GM21515 (cell line): ENCODE measurements around the gene PDK4.
"Not testable (repeated sequence)": the region's sequence is repeated elsewhere in the genome, so short reads cannot be mapped to it uniquely, and the experiment has no call there.

ENCODE experiments used
- ATAC-seq: cut with Tn5 transposase; IDR thresholded peaks from one replicate; pipeline ENCODE4 v1.9.1; 2021; ENCODE audit not compliant: unreplicated experiment

Gene PDK4

GRCh38 chr7:95605275-95605674, 9.0 kb upstream of the PDK4 start:
- ATAC-seq: no peak

DNA sequence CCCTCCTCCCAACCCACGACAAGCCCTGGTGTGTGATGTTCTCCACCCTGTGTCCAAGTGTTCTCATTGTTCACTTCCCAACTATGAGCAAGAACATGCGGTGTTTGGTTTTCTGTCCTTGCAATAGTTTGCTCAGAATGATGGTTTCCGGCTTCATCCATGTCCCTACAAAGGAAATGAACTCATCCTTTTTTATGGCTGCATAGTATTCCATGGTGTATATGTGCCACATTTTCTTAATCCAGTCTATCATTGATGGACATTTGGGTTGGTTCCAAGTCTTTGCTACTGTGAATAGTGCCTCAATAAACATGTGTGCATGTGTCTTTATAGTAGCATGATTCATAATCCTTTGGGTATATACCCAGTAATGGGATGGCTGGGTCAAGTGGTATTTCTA, 8.5 kb upstream of the PDK4 start:
- not testable (repeated sequence) for ATAC-seq

GRCh38 chr7:95604397-95604796, 8.1 kb upstream of the PDK4 start:
- not testable (repeated sequence) for ATAC-seq

DNA sequence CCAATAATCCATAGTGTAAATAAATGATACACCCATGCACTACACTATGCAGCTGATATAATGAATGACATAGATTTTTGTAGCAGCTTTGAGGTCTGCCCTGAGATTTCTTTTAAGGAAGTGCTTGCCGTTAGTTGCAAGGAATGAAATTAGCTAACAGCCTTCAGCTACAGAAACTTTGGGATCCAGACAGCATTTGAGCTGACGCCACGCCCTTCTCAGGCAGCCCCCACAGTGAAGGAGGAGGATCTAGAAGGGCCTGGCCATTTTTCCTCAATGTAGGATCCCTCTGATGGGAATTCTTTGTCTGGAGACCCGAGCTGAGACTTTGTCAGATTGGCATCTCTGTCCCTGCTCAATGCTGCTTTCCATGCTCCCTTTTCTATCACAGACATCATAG, 6.1 kb upstream of the PDK4 start:
- no peak for ATAC-seq

DNA sequence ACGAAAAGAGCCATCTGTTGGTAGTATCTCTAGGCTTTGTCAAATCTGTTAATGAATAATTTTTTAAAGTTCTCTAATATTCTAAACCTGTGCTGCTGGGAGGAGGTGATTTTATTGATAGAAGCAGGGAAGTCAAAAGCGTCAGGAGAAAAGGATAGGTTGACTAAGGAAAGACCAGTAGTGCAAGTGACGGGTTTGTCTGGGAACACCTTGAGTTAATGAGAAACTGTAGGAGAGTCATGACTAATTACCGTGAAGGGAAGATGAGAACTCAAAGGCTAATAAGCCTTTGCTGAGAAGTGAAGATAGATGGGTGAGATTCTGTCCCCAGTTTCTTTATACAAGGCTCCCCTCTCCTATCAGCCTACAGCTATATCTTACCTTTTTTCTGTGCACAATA, 5.0 kb upstream of the PDK4 start:
- ATAC-seq: no peak

- no peak for ATAC-seq
Observed at GRCh38 chr7:95599069-95599468, 2.8 kb upstream of the PDK4 start.

- ATAC-seq: no peak
Observed at GRCh38 chr7:95598511-95598910, 2.2 kb upstream of the PDK4 start.

DNA sequence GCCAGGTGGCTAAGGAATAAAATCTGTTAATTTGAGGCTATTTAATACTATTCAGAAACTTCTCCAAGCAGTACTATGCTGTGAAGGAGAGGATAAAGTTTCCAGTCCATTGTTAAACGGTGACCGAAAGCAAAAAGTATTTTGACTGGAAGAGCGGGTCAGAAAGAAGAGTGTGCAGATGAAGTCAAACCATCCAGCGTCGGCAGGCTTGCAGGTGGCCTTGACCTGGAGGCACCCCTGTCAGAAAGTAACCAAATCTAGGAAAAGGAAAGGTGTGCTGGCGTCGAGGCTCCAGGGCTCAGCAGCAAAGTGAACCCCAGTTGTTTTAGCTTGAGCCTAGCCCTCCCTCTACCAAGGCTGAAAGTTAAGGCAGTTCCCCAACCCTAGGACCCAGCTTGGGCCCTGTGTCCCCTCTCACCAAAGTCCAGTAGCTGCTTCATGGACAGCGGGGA, 544 bp downstream of the PDK4 start:
- no peak for ATAC-seq

DNA sequence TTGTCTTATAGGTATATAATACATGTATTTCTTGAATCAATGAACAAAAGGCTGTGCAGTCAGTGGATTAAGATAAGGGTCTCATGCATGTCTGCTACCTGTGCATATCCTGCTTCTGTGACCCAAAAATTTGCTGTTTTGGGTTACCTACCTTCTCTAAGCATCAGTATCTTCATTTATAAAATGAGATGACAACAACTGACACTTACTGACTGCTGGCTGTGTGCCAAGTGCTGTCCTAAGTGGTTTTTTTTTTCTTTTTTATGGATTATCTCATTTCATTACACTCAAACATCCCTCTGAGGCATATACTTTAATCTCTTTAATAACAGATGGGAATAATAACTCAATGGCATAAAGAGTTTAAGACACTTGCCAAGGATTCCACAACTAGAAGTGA, 2.1 kb downstream of the PDK4 start:
- ATAC-seq: no peak

- no peak for ATAC-seq
Observed at GRCh38 chr7:95593343-95593742, 3.0 kb downstream of the PDK4 start.

- no peak for ATAC-seq
Observed at GRCh38 chr7:95592570-95592969, 3.7 kb downstream of the PDK4 start.

DNA sequence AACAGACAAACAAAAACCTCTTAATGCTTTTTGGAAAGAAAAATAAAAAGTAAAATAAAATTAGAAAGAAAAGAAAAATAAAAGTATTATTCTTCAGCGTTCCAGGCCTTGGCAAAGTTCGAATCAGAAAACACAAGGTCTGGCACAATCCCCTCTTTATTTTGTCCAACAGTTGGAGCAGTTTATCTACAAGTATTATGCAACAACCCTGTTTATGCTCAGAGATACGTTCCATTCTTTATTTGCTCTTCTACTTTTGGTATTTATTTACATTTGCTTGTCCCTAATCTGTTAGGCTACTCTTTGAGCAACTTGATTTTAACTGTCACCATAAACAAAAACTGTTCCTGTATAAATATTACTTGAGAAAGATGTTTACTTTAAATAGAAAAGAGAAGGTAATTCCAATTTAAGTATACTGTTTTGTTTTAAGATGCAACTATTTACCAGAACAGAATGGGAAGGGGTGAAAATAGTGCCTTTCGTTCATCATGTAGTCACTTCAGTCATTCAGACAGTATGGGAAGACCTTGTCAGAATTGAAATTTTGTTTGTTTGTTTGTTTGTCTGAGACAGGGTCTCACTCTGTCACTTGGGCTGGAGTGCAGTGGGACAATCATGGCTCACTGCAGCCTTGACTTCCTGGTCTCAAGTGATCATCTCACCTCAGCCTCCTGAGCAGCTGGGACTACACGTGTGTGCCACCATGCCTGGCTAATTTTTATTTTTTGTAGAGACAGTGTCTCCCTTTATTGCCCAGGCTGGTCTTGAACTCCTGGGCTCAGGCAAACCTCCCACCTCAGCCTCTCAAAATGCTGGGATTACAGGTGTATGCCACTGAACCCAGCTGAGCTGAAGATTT, 5.7 kb downstream of the PDK4 start:
- ATAC-seq: no peak

- no peak for ATAC-seq
Observed at GRCh38 chr7:95589766-95590165, 6.5 kb downstream of the PDK4 start.

GRCh38 chr7:95589031-95589430, 7.3 kb downstream of the PDK4 start:
- no peak for ATAC-seq

DNA sequence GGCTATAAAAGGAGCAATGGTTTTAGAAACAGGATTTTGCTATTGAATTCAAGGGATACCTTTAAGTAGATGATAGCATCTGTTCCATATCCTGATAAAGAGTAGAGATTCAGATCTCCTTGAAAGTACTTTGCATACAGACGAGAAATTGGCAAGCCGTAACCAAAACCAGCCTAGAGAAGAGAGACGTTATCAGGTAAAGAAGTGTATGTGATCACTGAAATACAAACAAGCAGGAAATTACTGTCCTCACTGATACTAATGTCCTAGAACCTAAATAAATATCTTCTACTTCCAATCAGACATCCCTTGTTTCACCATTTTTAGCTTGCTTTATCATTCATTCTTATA, 9.4 kb downstream of the PDK4 start:
- no peak for ATAC-seq

DNA sequence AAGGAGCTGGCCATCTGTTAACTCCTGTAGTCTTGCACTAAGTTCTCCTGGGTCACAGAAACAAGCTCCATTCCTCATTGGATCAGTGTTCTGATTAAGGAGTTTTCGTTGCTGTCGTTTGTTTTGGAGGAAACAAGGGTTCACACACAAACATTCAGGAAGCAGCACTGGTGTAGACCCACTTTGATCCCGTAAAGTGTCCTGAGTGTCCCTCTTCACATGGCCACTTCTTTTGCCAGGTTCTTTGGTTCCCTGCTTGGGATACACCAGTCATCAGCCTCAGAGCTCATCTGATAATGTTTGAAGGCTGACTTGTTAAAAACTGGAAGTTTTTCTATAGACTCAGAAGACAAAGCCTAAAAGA, 10.9 kb downstream of the PDK4 start:
- ATAC-seq: no peak

DNA sequence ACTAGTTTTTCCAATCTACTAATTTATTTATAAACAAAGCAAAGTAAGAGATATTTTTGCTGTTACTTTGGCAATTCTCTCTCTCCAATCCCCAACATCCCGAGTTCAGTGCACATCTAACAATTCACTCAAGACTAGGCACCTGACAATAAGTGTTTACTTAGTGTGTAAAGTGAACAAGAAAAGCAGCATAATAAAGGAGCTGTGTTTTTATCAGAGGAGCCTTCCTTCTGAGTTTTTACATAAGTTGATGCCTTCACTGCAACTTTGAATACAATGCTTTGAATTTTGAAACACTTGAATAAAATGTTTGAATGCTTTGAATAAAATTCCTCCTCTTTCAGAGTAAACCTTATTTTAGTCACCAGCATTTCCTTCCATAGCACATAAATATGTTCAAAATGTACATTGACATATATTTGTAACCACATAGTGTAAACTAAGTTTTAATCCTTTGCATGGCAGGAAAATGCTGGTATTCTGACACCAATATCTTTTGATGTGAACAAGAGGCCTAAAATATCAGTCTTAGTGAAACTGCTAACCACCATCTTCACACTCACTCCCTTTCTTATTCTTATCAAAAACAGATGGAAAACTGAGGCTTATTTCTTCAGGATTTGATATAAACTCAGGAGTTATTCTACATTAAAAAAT, 11.4 kb downstream of the PDK4 start:
- ATAC-seq: no peak

GRCh38 chr7:95583834-95584621, 12.3 kb downstream of the PDK4 start:
- ATAC-seq: no peak

DNA sequence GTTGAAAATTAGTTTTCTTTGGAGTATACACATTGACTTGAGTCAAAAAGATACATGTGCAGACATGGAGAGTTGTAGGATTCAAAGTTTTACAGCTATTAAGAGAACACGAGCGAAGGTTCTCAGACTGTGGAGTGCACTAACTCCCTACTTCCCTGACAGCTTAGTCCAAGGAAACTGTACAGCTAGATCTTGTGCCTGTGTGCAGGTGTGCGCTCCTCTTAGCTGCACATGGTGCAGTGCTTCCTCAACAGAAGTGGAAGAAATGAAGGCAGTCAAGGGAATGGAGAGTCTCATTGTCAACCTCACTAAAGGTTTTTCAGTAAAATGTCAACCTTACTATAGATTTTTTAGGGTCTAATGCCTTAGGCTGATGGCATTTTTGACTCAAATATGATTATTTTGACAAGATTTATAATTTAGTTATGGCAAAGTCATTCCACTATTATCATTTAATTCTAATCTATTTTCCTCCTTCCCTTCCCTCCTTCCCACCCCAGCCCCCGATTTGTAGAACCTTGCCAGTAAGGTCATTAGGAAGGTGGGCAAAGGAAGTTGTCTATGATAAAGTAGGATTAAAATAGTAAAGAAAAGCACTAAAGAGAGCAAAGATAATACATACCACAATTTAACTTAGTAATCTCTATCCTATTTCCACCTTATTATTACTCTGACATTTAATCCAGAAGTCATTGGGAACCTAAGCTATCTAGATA, 13.6 kb downstream of the PDK4 start:
- ATAC-seq: no peak

- ATAC-seq: no peak
Observed at GRCh38 chr7:95581467-95581866, 14.8 kb downstream of the PDK4 start.

GRCh38 chr7:95579318-95579717, 17.0 kb downstream of the PDK4 start:
- no peak for ATAC-seq
